GM23338 (cell line): ENCODE results near the gene B4GALNT4.

ENCODE experiments used
- CREB1 ChIP-seq: fragments of 250-450 bp; sonication (Bioruptor Pico); IDR thresholded peaks from 2 replicates; pipeline ENCODE4 v1.5.0; 2020; ENCODE audit warnings: low read depth, mild to moderate bottlenecking, moderate library complexity
- ETS1 ChIP-seq: IDR thresholded peaks from 2 replicates; pipeline ENCODE4 v1.6.1; 2016; ENCODE audit warnings: antibody characterized with exemption
- EZH2 ChIP-seq: fragments of 200-600 bp; sonication (generic); IDR thresholded peaks from one replicate; pipeline ENCODE4 v1.8.0; 2017; ENCODE audit warnings: antibody characterized with exemption, mild to moderate bottlenecking, low read depth; ENCODE audit not compliant: unreplicated experiment
- EZH2phosphoT487 ChIP-seq: fragments of 200-600 bp; sonication (generic); IDR thresholded peaks from one replicate; pipeline ENCODE4 v1.8.1; 2018; ENCODE audit warnings: antibody characterized with exemption; ENCODE audit not compliant: unreplicated experiment
- JUNB ChIP-seq: IDR thresholded peaks from one replicate; pipeline ENCODE4 v1.6.1; 2016; ENCODE audit warnings: antibody characterized with exemption; ENCODE audit not compliant: unreplicated experiment
- NANOG ChIP-seq: IDR thresholded peaks from 2 replicates; pipeline ENCODE4 v1.6.1; 2016; ENCODE audit warnings: antibody characterized with exemption, borderline replicate concordance
- POLR2AphosphoS5 ChIP-seq: IDR thresholded peaks from 2 replicates; pipeline ENCODE4 v1.6.1; 2016; ENCODE audit warnings: antibody characterized with exemption, low read depth
- STAT1 ChIP-seq: IDR thresholded peaks from one replicate; pipeline ENCODE4 v1.6.1; 2016; ENCODE audit warnings: antibody characterized with exemption; ENCODE audit not compliant: unreplicated experiment
- ZNF114 ChIP-seq: fragments of 250-450 bp; sonication (Bioruptor Pico); IDR thresholded peaks from 2 replicates; pipeline ENCODE4 v1.5.0; 2020; ENCODE audit warnings: mild to moderate bottlenecking, moderate library complexity
- ZNF331 ChIP-seq: fragments of 250-450 bp; sonication (Bioruptor Pico); IDR thresholded peaks from 2 replicates; pipeline ENCODE4 v1.5.0; 2020; ENCODE audit warnings: low read depth, mild to moderate bottlenecking, moderate library complexity
- TF ChIP-seq, protein P1 (sequence below), 2 experiments: fragments of 200-600 bp in 1 of 2; sonication (generic) in 1 of 2; conservative IDR thresholded peaks; 2 replicates each; pipeline versions ENCODE4 v1.5.1 to v1.6.1; 2016 to 2017; ENCODE audit warnings: antibody characterized with exemption in 2 of 2, low read depth in 2 of 2, mild to moderate bottlenecking in 2 of 2, moderate library complexity in 1 of 2
- TF ChIP-seq, protein P2 (sequence below): IDR thresholded peaks from one replicate; pipeline ENCODE4 v1.6.1; 2018; ENCODE audit warnings: antibody characterized with exemption; ENCODE audit not compliant: unreplicated experiment
- TF ChIP-seq, protein P3 (sequence below): fragments of 250-450 bp; sonication (Bioruptor Pico); IDR thresholded peaks from 2 replicates; pipeline ENCODE4 v1.5.0; 2020; ENCODE audit warnings: mild to moderate bottlenecking, moderate library complexity

DNA sequence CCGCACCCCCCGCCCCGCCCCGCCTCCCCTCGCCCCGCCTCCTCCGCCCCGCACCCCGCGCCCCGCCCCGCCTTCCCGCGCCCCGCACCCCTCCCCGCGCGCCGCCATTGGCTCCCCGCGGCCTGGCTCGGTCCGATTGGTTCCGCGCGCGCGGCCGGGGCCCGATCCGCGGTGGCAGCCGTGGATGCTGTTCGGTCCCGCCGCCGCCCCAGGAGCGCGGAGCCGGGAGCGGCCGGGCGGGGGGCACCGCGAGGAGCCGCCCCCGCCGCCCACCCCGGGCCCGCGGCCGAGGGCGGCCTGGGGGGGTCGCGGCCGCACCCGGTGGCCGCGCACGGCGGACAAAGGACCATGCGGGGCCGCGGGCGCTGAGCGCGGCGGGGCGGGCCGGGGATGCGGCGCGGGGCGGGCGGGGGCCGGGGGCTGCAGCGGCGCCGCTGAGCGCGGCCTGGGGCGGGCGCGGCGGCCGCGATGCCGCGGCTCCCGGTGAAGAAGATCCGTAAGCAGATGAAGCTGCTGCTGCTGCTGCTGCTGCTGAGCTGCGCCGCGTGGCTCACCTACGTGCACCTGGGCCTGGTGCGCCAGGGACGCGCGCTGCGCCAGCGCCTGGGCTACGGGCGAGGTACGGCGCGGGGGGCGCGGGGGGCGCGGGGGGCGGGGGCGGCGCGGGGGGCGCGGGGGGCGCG is at the start of gene B4GALNT4:
- TF ChIP-seq CREB1 (CRISPR knock-in tag) (no peak), POLR2AphosphoS5 (no peak; the same call in 1 of the 2 replicates), EZH2phosphoT487 (no peak), JUNB (no peak), EZH2 (no peak), ZNF114 (no peak), ETS1 (no peak), ZNF331 (CRISPR knock-in tag) (no peak), STAT1 (no peak), NANOG (no peak)
- TF ChIP-seq, protein P1, sequence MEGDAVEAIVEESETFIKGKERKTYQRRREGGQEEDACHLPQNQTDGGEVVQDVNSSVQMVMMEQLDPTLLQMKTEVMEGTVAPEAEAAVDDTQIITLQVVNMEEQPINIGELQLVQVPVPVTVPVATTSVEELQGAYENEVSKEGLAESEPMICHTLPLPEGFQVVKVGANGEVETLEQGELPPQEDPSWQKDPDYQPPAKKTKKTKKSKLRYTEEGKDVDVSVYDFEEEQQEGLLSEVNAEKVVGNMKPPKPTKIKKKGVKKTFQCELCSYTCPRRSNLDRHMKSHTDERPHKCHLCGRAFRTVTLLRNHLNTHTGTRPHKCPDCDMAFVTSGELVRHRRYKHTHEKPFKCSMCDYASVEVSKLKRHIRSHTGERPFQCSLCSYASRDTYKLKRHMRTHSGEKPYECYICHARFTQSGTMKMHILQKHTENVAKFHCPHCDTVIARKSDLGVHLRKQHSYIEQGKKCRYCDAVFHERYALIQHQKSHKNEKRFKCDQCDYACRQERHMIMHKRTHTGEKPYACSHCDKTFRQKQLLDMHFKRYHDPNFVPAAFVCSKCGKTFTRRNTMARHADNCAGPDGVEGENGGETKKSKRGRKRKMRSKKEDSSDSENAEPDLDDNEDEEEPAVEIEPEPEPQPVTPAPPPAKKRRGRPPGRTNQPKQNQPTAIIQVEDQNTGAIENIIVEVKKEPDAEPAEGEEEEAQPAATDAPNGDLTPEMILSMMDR (conservative IDR thresholded peaks at IDR 0.05; ENCODE audit: low read depth in 2 of 2) = no peak
- TF ChIP-seq, protein P2, sequence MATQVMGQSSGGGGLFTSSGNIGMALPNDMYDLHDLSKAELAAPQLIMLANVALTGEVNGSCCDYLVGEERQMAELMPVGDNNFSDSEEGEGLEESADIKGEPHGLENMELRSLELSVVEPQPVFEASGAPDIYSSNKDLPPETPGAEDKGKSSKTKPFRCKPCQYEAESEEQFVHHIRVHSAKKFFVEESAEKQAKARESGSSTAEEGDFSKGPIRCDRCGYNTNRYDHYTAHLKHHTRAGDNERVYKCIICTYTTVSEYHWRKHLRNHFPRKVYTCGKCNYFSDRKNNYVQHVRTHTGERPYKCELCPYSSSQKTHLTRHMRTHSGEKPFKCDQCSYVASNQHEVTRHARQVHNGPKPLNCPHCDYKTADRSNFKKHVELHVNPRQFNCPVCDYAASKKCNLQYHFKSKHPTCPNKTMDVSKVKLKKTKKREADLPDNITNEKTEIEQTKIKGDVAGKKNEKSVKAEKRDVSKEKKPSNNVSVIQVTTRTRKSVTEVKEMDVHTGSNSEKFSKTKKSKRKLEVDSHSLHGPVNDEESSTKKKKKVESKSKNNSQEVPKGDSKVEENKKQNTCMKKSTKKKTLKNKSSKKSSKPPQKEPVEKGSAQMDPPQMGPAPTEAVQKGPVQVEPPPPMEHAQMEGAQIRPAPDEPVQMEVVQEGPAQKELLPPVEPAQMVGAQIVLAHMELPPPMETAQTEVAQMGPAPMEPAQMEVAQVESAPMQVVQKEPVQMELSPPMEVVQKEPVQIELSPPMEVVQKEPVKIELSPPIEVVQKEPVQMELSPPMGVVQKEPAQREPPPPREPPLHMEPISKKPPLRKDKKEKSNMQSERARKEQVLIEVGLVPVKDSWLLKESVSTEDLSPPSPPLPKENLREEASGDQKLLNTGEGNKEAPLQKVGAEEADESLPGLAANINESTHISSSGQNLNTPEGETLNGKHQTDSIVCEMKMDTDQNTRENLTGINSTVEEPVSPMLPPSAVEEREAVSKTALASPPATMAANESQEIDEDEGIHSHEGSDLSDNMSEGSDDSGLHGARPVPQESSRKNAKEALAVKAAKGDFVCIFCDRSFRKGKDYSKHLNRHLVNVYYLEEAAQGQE = no peak
- TF ChIP-seq, protein P3, sequence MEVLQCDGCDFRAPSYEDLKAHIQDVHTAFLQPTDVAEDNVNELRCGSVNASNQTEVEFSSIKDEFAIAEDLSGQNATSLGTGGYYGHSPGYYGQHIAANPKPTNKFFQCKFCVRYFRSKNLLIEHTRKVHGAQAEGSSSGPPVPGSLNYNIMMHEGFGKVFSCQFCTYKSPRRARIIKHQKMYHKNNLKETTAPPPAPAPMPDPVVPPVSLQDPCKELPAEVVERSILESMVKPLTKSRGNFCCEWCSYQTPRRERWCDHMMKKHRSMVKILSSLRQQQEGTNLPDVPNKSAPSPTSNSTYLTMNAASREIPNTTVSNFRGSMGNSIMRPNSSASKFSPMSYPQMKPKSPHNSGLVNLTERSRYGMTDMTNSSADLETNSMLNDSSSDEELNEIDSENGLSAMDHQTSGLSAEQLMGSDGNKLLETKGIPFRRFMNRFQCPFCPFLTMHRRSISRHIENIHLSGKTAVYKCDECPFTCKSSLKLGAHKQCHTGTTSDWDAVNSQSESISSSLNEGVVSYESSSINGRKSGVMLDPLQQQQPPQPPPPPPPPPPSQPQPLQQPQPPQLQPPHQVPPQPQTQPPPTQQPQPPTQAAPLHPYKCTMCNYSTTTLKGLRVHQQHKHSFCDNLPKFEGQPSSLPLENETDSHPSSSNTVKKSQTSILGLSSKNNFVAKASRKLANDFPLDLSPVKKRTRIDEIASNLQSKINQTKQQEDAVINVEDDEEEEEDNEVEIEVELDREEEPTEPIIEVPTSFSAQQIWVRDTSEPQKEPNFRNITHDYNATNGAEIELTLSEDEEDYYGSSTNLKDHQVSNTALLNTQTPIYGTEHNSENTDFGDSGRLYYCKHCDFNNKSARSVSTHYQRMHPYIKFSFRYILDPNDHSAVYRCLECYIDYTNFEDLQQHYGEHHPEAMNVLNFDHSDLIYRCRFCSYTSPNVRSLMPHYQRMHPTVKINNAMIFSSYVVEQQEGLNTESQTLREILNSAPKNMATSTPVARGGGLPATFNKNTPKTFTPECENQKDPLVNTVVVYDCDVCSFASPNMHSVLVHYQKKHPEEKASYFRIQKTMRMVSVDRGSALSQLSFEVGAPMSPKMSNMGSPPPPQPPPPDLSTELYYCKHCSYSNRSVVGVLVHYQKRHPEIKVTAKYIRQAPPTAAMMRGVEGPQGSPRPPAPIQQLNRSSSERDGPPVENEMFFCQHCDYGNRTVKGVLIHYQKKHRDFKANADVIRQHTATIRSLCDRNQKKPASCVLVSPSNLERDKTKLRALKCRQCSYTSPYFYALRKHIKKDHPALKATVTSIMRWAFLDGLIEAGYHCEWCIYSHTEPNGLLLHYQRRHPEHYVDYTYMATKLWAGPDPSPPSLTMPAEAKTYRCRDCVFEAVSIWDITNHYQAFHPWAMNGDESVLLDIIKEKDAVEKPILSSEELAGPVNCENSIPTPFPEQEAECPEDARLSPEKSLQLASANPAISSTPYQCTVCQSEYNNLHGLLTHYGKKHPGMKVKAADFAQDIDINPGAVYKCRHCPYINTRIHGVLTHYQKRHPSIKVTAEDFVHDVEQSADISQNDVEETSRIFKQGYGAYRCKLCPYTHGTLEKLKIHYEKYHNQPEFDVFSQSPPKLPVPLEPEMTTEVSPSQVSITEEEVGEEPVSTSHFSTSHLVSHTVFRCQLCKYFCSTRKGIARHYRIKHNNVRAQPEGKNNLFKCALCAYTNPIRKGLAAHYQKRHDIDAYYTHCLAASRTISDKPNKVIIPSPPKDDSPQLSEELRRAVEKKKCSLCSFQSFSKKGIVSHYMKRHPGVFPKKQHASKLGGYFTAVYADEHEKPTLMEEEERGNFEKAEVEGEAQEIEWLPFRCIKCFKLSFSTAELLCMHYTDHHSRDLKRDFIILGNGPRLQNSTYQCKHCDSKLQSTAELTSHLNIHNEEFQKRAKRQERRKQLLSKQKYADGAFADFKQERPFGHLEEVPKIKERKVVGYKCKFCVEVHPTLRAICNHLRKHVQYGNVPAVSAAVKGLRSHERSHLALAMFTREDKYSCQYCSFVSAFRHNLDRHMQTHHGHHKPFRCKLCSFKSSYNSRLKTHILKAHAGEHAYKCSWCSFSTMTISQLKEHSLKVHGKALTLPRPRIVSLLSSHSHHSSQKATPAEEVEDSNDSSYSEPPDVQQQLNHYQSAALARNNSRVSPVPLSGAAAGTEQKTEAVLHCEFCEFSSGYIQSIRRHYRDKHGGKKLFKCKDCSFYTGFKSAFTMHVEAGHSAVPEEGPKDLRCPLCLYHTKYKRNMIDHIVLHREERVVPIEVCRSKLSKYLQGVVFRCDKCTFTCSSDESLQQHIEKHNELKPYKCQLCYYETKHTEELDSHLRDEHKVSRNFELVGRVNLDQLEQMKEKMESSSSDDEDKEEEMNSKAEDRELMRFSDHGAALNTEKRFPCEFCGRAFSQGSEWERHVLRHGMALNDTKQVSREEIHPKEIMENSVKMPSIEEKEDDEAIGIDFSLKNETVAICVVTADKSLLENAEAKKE = no peak
